ENCODE data around the gene GAS6. TPM values are rescaled to one million over a fixed set of nuclear protein-coding genes. Genes with fewer than 3 reads are reported as not detected.

Gene GAS6
- total RNA-seq, 1 donor: 216 TPM

DNA sequence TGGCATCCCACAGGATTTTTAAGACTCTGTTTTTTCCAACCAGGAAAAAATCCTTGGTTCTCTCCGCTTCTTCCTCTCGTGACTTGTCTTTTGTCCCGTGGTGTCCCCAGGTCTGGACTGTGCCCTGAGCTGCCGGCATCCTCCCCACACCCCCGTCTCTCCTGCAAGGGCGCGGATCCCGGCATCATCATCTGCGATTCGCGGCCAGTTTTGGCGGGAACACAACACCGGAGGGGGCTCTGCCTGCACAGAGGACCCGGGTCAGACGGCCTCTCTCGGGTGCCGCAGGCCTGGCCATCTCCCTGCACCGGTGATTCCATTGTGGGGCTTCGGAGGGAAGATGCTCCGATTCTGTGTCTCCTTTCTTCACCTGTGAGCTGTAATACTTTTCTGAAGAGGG, 18.8 kb upstream of the GAS6 start:
- no peak for DNase-seq (ENCODE audit: low read depth)
- TF ChIP-seq, protein P1, sequence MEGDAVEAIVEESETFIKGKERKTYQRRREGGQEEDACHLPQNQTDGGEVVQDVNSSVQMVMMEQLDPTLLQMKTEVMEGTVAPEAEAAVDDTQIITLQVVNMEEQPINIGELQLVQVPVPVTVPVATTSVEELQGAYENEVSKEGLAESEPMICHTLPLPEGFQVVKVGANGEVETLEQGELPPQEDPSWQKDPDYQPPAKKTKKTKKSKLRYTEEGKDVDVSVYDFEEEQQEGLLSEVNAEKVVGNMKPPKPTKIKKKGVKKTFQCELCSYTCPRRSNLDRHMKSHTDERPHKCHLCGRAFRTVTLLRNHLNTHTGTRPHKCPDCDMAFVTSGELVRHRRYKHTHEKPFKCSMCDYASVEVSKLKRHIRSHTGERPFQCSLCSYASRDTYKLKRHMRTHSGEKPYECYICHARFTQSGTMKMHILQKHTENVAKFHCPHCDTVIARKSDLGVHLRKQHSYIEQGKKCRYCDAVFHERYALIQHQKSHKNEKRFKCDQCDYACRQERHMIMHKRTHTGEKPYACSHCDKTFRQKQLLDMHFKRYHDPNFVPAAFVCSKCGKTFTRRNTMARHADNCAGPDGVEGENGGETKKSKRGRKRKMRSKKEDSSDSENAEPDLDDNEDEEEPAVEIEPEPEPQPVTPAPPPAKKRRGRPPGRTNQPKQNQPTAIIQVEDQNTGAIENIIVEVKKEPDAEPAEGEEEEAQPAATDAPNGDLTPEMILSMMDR (IDR thresholded peaks at IDR 0.05; ENCODE audit: insufficient read depth, low read depth, low read length): no peak
- H3K4me3 ChIP-seq (ENCODE audit: low read depth, low read length): no peak overlapping the region

DNA sequence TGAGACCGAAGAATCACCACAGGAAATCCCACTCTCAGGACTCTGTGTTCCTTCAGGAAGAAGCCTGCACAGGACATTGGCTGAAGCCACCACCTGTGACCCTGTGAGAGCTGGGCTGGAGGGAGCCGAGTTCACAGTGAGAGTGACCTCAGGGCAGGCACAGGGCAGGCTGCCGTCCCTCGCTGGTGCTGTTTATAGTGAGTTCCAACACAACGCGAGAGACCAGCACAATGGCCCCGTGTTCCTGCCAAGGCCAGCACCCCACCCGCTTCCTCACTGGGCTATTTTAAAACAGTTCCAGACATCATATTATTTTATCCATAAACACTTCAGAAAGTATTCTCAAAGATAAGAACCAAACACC, 18.4 kb upstream of the GAS6 start:
- DNase-seq (ENCODE audit: low read depth): no peak
- TF ChIP-seq, protein P1 (IDR thresholded peaks at IDR 0.05; ENCODE audit: insufficient read depth, low read depth, low read length): no peak
- no peak overlapping the region for H3K4me3 ChIP-seq (ENCODE audit: low read depth, low read length)

DNA sequence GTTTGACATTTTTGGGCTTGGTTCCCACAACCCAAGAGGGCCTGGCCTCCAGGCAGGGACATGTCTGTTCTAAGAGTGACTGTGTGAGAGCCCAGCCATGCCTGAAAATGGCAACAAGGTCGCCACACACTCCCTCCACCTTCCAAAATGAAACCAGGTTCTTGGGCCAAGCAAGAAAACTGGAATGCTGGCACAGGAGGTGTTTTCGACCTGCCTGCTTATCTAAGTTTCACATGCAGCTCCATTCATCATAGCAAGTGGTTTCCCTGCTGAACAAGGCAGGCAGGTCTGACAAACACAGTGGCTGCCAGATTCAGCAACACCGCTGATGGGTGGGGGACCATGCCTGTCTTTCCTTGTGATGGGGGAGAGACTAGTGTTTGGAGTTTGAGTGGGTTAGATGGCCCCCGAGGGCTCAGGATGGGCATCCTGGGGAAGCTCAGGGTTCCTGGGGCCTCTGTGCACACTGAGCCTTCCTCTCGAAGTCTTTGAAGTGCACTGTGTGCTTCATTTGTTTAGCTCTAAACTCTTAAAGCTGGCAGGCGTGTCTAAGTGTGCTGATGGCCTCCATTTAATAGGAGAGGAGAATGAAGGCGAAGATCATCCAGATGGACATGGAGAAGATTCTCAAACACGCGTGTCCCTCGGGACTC, 17.9 kb upstream of the GAS6 start:
- TF ChIP-seq, protein P1 (IDR thresholded peaks at IDR 0.05; ENCODE audit: insufficient read depth, low read depth, low read length): no peak
- DNase-seq (ENCODE audit: low read depth): no peak
- H3K4me3 ChIP-seq (ENCODE audit: low read depth, low read length): no peak overlapping the region

DNA sequence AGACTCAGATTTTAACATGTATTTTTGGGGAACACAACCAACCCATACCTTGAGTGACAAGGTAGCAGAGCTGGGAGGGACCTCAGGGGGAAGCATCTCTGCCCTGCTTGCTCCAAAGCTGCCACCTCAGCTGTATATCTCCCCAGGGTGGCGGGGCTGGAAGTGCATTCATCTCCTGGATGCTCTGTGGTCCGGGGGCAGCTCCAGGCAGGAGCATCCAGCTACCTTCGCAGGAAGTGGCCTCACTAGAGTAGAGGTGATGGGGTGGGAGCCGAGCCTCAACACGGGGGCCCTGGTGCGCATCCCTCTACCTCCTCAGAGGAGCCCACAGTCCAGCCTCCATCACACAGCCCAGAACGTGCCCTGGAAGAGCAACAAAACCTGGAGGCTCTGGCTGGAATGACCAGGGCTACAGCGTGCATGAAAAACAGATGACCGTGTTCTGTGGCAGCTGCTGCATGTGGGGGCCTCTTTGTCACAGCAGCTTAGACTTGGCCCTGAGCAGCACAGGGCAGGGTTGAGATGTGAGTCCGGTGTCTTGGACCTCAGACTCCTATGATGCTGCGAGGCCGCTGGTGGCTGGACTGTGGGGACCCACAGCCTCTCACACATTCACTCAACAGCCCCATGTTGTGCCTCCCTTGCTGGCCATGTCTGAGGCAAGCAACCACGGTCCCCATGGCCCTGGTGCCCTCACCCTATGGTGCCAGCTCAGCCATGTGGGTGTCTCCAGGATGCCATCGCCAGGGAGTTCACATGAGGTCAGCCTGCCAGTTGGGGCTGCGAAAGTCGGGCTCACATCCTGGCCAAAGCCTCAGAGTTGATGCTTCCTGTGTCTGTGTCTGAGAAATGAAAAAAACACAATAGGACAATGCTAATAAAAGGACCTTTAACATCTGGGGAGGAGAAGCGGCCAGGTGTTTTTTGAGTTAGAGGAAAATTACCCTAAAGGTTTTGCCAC, 17.1 kb upstream of the GAS6 start:
- no peak overlapping the region for H3K4me3 ChIP-seq (ENCODE audit: low read depth, low read length)
- TF ChIP-seq, protein P1 (IDR thresholded peaks at IDR 0.05; ENCODE audit: insufficient read depth, low read depth, low read length): no peak
- no peak for DNase-seq (ENCODE audit: low read depth)

DNA sequence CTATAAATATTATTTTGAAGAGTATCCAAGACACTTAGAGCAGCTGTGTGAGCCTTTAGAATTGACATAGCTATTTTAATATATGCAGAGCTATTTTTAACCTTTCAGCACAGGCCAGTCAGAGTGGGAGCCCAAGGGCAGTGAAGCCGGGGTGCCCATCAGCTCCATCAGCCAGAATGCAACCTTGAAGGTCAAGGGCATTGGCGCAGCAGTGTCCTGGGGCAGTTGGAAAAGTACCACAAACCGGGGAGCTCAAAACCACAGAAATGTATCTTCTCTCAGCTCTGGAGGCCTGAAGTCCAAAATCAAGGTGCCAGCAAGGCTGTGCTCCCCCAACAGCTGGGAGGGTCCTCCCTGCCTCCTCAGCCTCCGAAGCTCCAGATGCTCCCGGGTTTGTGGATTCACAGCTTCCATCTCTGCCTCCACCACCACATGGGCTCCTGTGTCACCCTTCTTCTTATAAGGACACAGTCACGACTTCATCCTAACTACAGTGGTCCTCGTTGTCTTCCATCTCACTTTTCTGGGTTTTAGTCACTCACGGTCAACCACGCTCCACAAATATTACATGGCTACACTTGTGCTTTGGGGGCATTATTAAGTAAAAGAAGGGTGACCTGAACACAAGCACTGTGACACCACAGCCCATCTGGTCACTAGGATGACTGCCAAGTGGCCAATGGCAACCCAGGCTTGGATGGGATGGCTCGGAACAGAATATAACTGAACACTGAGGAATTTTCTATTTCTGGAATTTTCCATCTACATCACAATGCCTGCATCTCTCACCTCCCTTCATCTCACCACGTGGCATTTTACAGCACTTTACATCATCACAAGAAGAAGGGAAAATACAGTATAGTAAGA, 15.9 kb upstream of the GAS6 start:
- TF ChIP-seq, protein P1 (IDR thresholded peaks at IDR 0.05; ENCODE audit: insufficient read depth, low read depth, low read length): no peak
- DNase-seq (ENCODE audit: low read depth): no peak

DNA sequence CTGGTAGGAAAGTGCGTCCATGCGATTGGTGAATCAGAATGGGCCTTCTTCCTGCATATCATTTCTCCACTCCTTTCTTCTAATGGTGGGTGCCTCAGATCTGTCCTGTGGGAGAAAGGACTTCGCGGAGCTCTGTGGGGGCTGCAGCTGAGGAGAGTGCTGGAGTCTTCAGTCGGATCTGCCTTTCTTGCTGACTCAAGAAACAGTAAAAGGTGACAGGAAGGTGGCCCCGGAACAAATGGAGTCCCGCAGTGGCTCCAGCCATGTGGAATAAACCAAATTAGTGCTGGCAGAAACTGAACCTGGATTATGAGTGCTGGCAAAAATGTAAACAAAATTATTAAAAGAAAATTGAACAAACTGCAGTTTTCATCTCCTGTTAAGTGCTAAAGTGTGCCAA, 15.1 kb upstream of the GAS6 start:
- DNase-seq (ENCODE audit: low read depth): no peak
- TF ChIP-seq, protein P1 (IDR thresholded peaks at IDR 0.05; ENCODE audit: insufficient read depth, low read depth, low read length): no peak
- no peak overlapping the region for H3K4me3 ChIP-seq (ENCODE audit: low read depth, low read length)

More for the DNA sequence above, 15.9 kb upstream of the GAS6 start:
- H3K4me3 ChIP-seq (ENCODE audit: low read depth, low read length): no peak overlapping the region
